Chondrocyte (in vitro differentiated cells): ENCODE results near the gene BRF1. TPM values are rescaled to one million over a fixed set of nuclear protein-coding genes. Genes with fewer than 3 reads are reported as not detected.
"Not testable (repeated sequence)": the region's sequence is repeated elsewhere in the genome, so short reads cannot be mapped to it uniquely, and the experiment has no call there.

Experiments used
- DNase-seq: peaks from one replicate; pipeline ENCODE4 v3.0.0; 2021; ENCODE audit warnings: mixed read lengths, low spot score
- H3K27ac Mint-ChIP-seq: one replicate; pipeline ENCODE4 v1.8.0; 2021; ENCODE audit warnings: mild to moderate bottlenecking, moderate library complexity, mixed read lengths; ENCODE audit not compliant: unreplicated experiment
- H3K27me3 Mint-ChIP-seq: 2 replicates; pipeline ENCODE4 v1.8.0; 2021; ENCODE audit warnings: low read depth, mixed read lengths
- H3K36me3 Mint-ChIP-seq: 2 replicates; pipeline ENCODE4 v1.8.0; 2021; ENCODE audit warnings: low read depth, mixed read lengths
- H3K4me1 Mint-ChIP-seq: 2 replicates; pipeline ENCODE4 v1.8.0; 2021; ENCODE audit warnings: low read depth, mild to moderate bottlenecking, mixed read lengths
- H3K4me3 Mint-ChIP-seq: one replicate; pipeline ENCODE4 v1.8.0; 2021; ENCODE audit warnings: mild to moderate bottlenecking, moderate library complexity, mixed read lengths; ENCODE audit not compliant: unreplicated experiment
- H3K9me3 Mint-ChIP-seq: 2 replicates; pipeline ENCODE4 v1.8.0; 2021; ENCODE audit warnings: low read depth, mixed read lengths
- CTCF ChIP-seq: fragments of 200-600 bp; sonication (generic); IDR thresholded peaks from 2 replicates; pipeline ENCODE4 v1.5.0; 2021; ENCODE audit warnings: antibody characterized with exemption, mild to moderate bottlenecking, moderate library complexity
- total RNA-seq: library from RNA; stranded (reverse); gene quantifications from 3 replicates; pipeline ENCODE4 v1.2.1, GENCODE V29; 2021

Gene BRF1
- total RNA-seq, 1 donor from 2014 or later, result 26.1 TPM

DNA sequence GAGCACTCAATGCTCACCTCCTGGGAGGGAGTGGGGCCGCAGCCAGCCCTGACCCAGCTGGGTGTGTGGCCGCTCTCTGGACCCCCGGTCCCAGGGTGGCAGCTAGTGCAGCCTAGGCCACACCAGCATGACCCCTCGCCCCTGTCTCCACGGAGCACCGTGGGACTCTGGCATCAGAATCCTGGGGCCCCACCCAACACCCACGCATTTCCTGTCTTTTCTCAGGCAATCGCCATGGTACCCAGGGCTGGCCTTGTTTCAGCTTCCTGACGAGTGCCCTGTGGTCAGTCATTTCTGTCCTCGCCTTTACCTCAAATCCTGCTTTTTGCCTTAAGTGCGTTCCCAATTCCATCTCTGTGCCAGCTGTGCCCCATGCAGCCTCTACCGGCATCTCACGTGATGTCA, 29.7 kb upstream of the BRF1 start:
- DNase-seq, result no peak
- Mint-ChIP-seq H3K9me3 (no peaks in the 10 kb centered on the region), H3K36me3 (peaks cover 3% of the 10 kb centered on the region), H3K27ac (peak overlapping the region; percentile 73), H3K27me3 (no peaks in the 10 kb centered on the region), H3K4me1 (peaks cover 33% of the 10 kb centered on the region), H3K4me3 (peak overlapping the region; percentile 6)
- no peak for TF ChIP-seq CTCF

- TF ChIP-seq CTCF, result no peak
- no peak overlapping the region for H3K4me3 Mint-ChIP-seq
- H3K4me1 Mint-ChIP-seq, result peaks cover 34% of the 10 kb centered on the region
- peaks cover 3% of the 10 kb centered on the region for H3K36me3 Mint-ChIP-seq
- H3K27me3 Mint-ChIP-seq, result no peaks in the 10 kb centered on the region
- no peaks in the 10 kb centered on the region for H3K9me3 Mint-ChIP-seq
- no peak for DNase-seq
- H3K27ac Mint-ChIP-seq, result no peak overlapping the region
Observed at GRCh38 chr14:105329411-105330150, 28.8 kb upstream of the BRF1 start.

DNA sequence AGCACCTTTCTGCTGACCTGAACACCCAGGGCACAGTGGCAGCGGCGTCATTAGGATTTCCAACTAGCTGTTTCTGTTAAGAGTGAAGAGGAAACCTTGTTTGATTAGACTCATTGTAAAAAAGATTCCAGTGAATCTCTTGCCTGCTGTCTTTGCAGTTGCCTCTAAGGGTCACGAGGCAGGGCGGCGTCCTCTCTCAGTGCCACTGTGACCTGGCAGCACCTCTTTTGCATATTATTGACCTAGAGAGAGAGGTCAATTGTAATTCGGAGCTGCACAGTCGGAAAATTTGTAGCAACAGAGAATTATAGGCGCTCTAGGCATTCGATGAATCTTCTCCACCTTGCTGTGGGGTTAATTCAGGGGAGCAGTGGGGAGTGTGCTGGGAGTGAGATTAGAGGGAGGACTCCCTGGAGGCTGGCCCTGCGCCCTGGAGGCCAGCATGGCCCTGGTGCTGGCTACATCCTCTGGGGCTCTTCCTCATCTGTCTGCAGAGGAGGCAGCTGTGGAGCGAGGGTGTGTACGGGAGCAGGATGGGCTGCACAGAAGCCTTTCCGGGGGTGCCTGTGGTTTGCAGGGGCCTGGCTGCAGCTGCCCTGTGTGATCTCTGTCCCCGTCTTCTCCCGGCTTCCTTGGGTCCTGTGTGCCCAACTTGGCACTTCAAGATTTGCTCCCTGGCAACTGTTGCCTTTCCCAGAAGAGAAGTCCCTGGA, 28.0 kb upstream of the BRF1 start:
- TF ChIP-seq CTCF, result no peak
- Mint-ChIP-seq H3K4me3 (no peak overlapping the region), H3K9me3 (no peaks in the 10 kb centered on the region), H3K36me3 (peaks cover 3% of the 10 kb centered on the region), H3K4me1 (peaks cover 42% of the 10 kb centered on the region), H3K27ac (peak overlapping the region; percentile 12), H3K27me3 (no peaks in the 10 kb centered on the region)
- DNase-seq, result no peak

GRCh38 chr14:105328070-105328677, 27.4 kb upstream of the BRF1 start:
- Mint-ChIP-seq H3K27ac (peak overlapping the region; percentile 12), H3K4me3 (no peak overlapping the region), H3K4me1 (peaks cover 46% of the 10 kb centered on the region), H3K36me3 (peaks cover 5% of the 10 kb centered on the region), H3K9me3 (no peaks in the 10 kb centered on the region), H3K27me3 (no peaks in the 10 kb centered on the region)
- TF ChIP-seq CTCF, result no peak
- DNase-seq, result no peak

DNA sequence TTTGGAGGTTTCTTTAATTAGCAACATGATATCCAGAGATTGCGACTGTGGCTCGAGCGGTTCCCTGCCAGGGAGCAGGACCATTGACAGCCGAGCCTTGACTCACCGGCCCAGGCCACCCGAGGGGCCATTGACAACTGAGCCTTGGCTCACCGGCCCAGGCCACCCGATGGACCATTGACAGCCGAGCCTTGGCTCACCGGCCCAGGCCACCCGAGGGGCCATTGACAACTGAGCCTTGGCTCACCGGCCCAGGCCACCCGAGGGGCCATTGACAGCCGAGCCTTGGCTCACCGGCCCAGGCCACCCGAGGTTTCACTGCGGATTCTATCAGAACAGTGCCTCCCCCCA, 26.9 kb upstream of the BRF1 start:
- H3K9me3 Mint-ChIP-seq, H3K4me3 Mint-ChIP-seq, H3K27ac Mint-ChIP-seq, DNase-seq, H3K27me3 Mint-ChIP-seq, H3K36me3 Mint-ChIP-seq: not testable (repeated sequence)
- peaks cover 51% of the 10 kb centered on the region for H3K4me1 Mint-ChIP-seq
